Measurements from ENCODE around the gene WBP11. TPM values are rescaled to one million over a fixed set of nuclear protein-coding genes. Genes with fewer than 3 reads are reported as not detected.

WBP11 gene
- total and polyA plus RNA-seq, 9 of the 15 experiments (the other 6 are each of a cell fraction or from before 2014, with no cell fraction given): 7.7 to 60.8 (median 24.6) TPM

- TF ChIP-seq RBM39 (optimal IDR thresholded peaks at IDR 0.05; ENCODE audit: low read depth, low read length): no peak
- TF ChIP-seq CBFA2T2 (conservative IDR thresholded peaks at IDR 0.05): peak; percentile 76
- TF ChIP-seq ZNF174 (CRISPR knock-in tag; IDR thresholded peaks at IDR 0.05): no peak
- peak; percentile 58; the same call in 1 of the 2 replicates for TF ChIP-seq REST (IDR thresholded peaks at IDR 0.05; ENCODE audit: borderline replicate concordance)
- no peak for TF ChIP-seq REST (CRISPR knock-in tag; IDR thresholded peaks at IDR 0.05; ENCODE audit: low read depth)
- no peak for TF ChIP-seq SMARCC2 (IDR thresholded peaks at IDR 0.05; ENCODE audit: low read depth)
- no peak for TF ChIP-seq CBFB (CRISPR knock-in tag; IDR thresholded peaks at IDR 0.05)
- TF ChIP-seq ETS2 (tag; IDR thresholded peaks at IDR 0.05; ENCODE audit: borderline replicate concordance, poor library complexity, severe bottlenecking): no peak
- no peak for TF ChIP-seq TAF7 (tag; IDR thresholded peaks at IDR 0.05)
- TF ChIP-seq CAMTA2 (CRISPR knock-in tag; conservative IDR thresholded peaks at IDR 0.05): no peak
- TF ChIP-seq KAT7 (CRISPR knock-in tag; IDR thresholded peaks at IDR 0.05; ENCODE audit: borderline replicate concordance): no peak
- no peak for TF ChIP-seq ZNF830 (CRISPR knock-in tag; IDR thresholded peaks at IDR 0.05)
- TF ChIP-seq, protein P1, sequence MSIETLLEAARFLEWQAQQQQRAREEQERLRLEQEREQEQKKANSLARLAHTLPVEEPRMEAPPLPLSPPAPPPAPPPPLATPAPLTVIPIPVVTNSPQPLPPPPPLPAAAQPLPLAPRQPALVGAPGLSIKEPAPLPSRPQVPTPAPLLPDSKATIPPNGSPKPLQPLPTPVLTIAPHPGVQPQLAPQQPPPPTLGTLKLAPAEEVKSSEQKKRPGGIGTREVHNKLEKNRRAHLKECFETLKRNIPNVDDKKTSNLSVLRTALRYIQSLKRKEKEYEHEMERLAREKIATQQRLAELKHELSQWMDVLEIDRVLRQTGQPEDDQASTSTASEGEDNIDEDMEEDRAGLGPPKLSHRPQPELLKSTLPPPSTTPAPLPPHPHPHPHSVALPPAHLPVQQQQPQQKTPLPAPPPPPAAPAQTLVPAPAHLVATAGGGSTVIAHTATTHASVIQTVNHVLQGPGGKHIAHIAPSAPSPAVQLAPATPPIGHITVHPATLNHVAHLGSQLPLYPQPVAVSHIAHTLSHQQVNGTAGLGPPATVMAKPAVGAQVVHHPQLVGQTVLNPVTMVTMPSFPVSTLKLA (conservative IDR thresholded peaks at IDR 0.05): 0 out of 4 replicates have a peak, but pooled peaks of 1 of the 2 experiments have one; percentile 14
- no peak for TF ChIP-seq ZNF134 (CRISPR knock-in tag; conservative IDR thresholded peaks at IDR 0.05)
- TF ChIP-seq TBP (optimal IDR thresholded peaks at IDR 0.05; ENCODE audit: low read depth, low read length): no peak
- TF ChIP-seq KDM4B (IDR thresholded peaks at IDR 0.05; ENCODE audit: borderline replicate concordance in 2 of 2, low read depth in 1 of 2): no peak
- TF ChIP-seq MTA2 (IDR thresholded peaks at IDR 0.05; ENCODE audit: low read depth): peak; percentile 64
- TF ChIP-seq SMAD1 (IDR thresholded peaks at IDR 0.05; ENCODE audit: low read depth, low read length, partially characterized antibody): no peak
- TF ChIP-seq CEBPG (CRISPR knock-in tag; IDR thresholded peaks at IDR 0.05): no peak
- no peak for TF ChIP-seq CEBPG (tag; conservative IDR thresholded peaks at IDR 0.05 in 1 of 2, IDR thresholded peaks at IDR 0.05 in 1 of 2)
- TF ChIP-seq KLF1 (tag; IDR thresholded peaks at IDR 0.05): no peak
- peak; percentile 43; the same call in 1 of the 2 replicates for TF ChIP-seq EP300 (IDR thresholded peaks at IDR 0.05; ENCODE audit: low read length)
Observed at GRCh38 chr12:14843425-14843887, 40.2 kb upstream of the WBP11 start, which contains the start of gene ART4 (continued).
